Gastroesophageal sphincter (tissue), 2 donors: ENCODE data around the gene UCN3.

Experiments
- POLR2A ChIP-seq, 2 donors: fragments of 450-650 bp; IDR thresholded peaks; one replicate each; pipeline ENCODE4 v1.6.1; 2017; ENCODE audit warnings: antibody characterized with exemption in 2 of 2, mild to moderate bottlenecking in 2 of 2, moderate library complexity in 1 of 2
- POLR2AphosphoS5 ChIP-seq: sonication (generic); formaldehyde crosslinking; IDR thresholded peaks from one replicate; pipeline ENCODE4 v1.6.1; 2017; ENCODE audit warnings: antibody characterized with exemption

GRCh38 chr10:5418584-5418983 lies 53.8 kb downstream of the UCN3 start:
- TF ChIP-seq POLR2AphosphoS5 (no peak), POLR2A (IDR thresholded peaks at IDR 0.05) (no peak)
